A549 (cell line): Measurements from ENCODE around the gene MAML1.

Experiments
- CHD2 ChIP-seq: fragments of 150-350 bp; IDR thresholded peaks from 2 replicates; pipeline ENCODE4 v1.6.1; 2014; ENCODE audit warnings: low read length; ENCODE audit not compliant: partially characterized antibody
- CTCF ChIP-seq: fragments of >200 bp; sonication (Bioruptor Twin); formaldehyde crosslinking; IDR thresholded peaks from 3 replicates; pipeline ENCODE4 v1.5.1; 2016
- HMGXB4 ChIP-seq: fragments of 250-450 bp; sonication (Bioruptor Pico); IDR thresholded peaks from 2 replicates; pipeline ENCODE4 v1.5.0; 2021; ENCODE audit warnings: mild to moderate bottlenecking, moderate library complexity, borderline replicate concordance
- JUN ChIP-seq, 2 experiments: fragments of >200 bp; sonication (Bioruptor Twin); formaldehyde crosslinking; IDR thresholded peaks; 2 replicates in 1 of 2; 3 replicates in 1 of 2; pipeline ENCODE4 v1.6.1; 2016 to 2017
- MAX ChIP-seq: IDR thresholded peaks from 2 replicates; pipeline ENCODE4 v1.6.1; 2012
- RARB ChIP-seq: fragments of 250-450 bp; sonication (Bioruptor Pico); IDR thresholded peaks from 2 replicates; pipeline ENCODE4 v1.8.0; 2021; ENCODE audit warnings: mild to moderate bottlenecking, moderate library complexity
- REST ChIP-seq: fragments of 200-600 bp; sonication (generic); IDR thresholded peaks from 2 replicates; pipeline ENCODE4 v1.6.1; 2016; ENCODE audit warnings: antibody characterized with exemption, mild to moderate bottlenecking, moderate library complexity
- RFX5 ChIP-seq: fragments of 450-650 bp; IDR thresholded peaks from 2 replicates; pipeline ENCODE4 v1.7.1; 2014; ENCODE audit warnings: antibody characterized with exemption, mild to moderate bottlenecking, moderate library complexity
- ZFP36 ChIP-seq: fragments of 450-650 bp; IDR thresholded peaks from 2 replicates; pipeline ENCODE4 v1.6.1; 2014; ENCODE audit warnings: borderline replicate concordance; ENCODE audit not compliant: partially characterized antibody

GRCh38 chr5:179805529-179806249 is 73.1 kb downstream of the MAML1 start:
- TF ChIP-seq CTCF, result no peak
- TF ChIP-seq MAX, result peak; percentile 29; the same call in 1 of the 2 replicates
- TF ChIP-seq HMGXB4, result no peak
- no peak for TF ChIP-seq RFX5
- no peak for TF ChIP-seq CHD2
- no peak for TF ChIP-seq REST
- TF ChIP-seq JUN (IDR thresholded peaks at IDR 0.05), result no peak
- no peak for TF ChIP-seq RARB
- TF ChIP-seq ZFP36, result no peak
